Body of pancreas (tissue), 4 donors: Measurements from ENCODE around the gene SLC7A1.

Experiments
- CTCF ChIP-seq, 7 experiments: fragments of 450-650 bp in 4 of 7; fragments of 200-600 bp in 3 of 7; sonication (generic) in 3 of 7; IDR thresholded peaks; one replicate each; pipeline ENCODE4 v1.5.1; 2016 to 2019; ENCODE audit warnings: antibody characterized with exemption in 7 of 7
- POLR2A ChIP-seq, 3 donors: fragments of 450-650 bp; IDR thresholded peaks; one replicate each; pipeline ENCODE4 v1.6.1; 2016; ENCODE audit warnings: antibody characterized with exemption in 3 of 3, mild to moderate bottlenecking in 2 of 3

- no peak for TF ChIP-seq CTCF (IDR thresholded peaks at IDR 0.05)
- TF ChIP-seq POLR2A (IDR thresholded peaks at IDR 0.05): no peak
Observed at GRCh38 chr13:29474991-29475390, 120.5 kb downstream of the SLC7A1 start.
